HuH-7 (cell line): ENCODE data around the gene OR10A7.
"Not testable (repeated sequence)": the region's sequence is repeated elsewhere in the genome, so short reads cannot be mapped to it uniquely, and the experiment has no call there.

ENCODE experiments used
- DNase-seq: peaks from one replicate; pipeline ENCODE4 v3.0.0; 2011; ENCODE audit warnings: low spot score

The OR10A7 gene

GRCh38 chr12:55220725-55221124 lies at the start of gene OR10A7:
TSS of gene OR10A7 (plus strand) at chr12:55221025. CDS start at chr12:55221025, 0 bp downstream.
- DNase-seq, result no peak

GRCh38 chr12:55171445-55171844 lies 49.4 kb upstream of the OR10A7 start:
- no peak for DNase-seq

DNA sequence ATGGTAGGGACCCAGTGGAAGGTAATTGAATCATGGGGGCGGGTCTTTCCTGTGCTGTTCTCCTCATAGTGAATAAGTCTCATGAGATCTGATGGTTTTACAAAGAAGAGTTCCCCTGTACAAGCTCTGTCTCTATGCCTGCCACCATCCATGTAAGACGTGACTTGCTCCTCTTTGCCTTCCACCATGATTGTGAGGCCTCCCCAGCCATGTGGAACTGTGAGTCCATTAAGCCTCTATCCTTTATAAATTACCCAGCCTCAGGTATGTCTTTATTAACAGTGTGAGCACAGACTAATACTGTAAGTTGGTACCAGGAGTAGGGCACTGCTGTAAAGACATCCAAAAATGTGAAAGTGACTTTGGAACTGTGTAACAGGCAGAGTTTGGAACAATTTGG lies 49.0 kb upstream of the OR10A7 start:
- not testable (repeated sequence) for DNase-seq

DNA sequence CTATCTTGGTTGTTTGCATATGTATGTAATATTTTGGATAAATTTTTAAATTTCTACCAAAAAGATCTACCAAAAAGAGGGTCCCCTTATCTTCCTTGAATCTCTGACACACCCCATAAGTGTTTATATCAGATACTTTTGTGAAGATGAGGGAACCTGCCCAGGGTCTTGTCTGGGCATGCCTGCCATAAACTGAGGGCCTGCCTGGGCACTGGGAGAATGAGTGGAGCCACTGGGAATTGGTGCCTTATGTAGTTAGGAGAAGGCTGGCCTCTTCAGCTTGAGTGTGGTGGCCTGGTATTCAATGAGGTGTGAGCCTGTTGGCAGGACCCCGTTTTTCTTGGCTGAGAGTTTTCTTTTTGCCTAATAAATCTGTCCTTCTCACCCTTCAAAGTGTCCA lies 48.1 kb upstream of the OR10A7 start:
- no peak for DNase-seq

DNA sequence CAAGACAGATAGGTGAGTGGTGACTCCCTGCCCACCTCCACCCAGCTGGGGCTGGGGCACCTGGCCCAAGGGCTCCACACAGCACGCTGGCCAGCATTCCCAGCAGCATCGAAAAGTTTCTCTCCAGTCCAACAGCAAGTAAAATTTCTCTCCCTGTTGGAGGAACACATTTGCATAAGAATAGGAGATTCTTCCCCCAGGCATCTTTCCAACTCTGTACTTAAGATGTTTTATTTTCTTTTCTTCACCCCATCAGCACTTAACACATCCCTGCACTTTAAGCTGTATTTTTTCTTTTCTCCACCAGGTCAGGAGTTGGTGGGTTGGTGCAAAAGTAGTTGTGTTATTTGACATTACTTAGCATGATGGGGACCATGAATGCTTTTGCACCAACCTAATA lies 47.4 kb upstream of the OR10A7 start:
- no peak for DNase-seq

DNA sequence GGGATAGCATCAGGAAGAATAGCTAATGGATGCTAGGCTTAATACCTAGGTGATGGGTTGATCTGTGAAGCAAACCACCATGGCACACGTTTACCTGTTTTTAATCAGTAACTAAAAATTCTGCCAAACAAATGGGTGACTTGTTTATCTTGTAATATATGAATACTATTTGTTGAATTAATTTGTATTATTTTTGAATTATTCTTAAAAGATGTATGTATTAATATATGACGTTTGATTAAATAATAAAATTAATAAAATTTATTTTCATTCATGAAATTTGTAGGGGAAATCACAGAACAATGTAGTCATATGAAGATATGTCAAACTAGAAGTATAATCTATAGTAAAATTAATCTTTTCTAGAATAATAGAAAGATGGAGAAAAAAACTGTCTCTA lies 32.3 kb upstream of the OR10A7 start:
- DNase-seq, result no peak

- peak; percentile 26 for DNase-seq
These were observed 31.8 kb upstream of the OR10A7 start for GRCh38 chr12:55188974-55189556.

DNA sequence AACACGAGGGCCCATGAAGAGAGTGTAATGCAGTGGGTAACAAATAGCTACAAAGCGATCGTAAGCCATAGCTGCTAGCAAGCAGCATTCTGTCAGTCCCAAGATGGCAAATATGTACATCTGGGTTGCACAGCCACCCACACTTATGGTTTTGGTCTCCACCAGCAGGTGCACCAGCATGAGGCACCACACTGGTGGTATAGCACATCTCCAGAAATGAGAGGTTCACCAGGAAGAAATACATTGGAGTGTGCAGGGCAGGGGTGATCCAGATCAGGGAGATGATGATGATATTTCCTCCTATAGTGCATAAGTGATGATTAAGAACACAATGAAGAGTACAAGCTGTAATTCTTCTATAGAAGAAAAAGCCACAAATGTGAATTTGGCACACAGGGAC lies 26.4 kb upstream of the OR10A7 start:
- DNase-seq, result no peak

DNA sequence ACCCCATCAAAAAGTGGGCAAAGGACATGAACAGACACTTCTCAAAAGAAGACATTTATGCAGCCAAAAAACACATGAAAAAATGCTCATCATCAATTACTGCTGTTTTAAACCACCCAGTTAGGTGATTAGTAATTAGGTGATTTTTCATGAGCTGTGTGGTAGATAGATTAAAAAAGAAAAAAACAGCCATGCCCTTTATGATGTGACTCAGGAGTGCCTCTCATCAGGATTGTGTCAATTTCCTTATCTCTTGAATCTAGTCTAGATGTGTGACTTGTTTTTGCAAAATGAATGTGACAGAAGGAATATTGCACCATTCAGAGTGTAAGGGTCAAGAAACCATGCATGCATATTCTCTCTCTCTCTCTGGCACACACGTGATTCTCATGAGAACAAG lies 5.7 kb downstream of the OR10A7 start:
- DNase-seq, result no peak

GRCh38 chr12:55227643-55228042 lies 6.8 kb downstream of the OR10A7 start:
- DNase-seq, result no peak

DNA sequence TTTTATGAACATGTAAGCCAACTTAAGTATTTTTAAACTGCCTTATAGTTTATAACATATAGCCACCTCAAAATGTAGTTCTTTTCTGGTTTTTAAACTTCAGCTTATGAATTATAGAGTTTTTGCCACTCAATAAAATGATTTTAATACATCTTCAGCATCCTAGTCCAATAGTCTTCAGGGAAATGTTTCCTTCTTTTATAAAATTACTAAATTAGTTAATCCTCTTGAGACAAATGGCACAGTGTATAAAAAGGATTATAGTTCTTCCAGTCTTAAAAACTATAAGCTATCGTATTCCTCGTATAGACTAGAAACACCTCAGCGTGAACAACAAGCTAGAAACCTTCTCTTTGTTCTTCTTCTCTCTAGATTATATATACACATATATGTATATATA lies 23.5 kb downstream of the OR10A7 start, which contains the start of gene OR6C74:
Gene OR6C74, plus strand, starts transcription at position 301 of the 400 bp plus-strand sequence. CDS start 2,679 bp downstream, outside the sequence.
- no peak for DNase-seq

DNA sequence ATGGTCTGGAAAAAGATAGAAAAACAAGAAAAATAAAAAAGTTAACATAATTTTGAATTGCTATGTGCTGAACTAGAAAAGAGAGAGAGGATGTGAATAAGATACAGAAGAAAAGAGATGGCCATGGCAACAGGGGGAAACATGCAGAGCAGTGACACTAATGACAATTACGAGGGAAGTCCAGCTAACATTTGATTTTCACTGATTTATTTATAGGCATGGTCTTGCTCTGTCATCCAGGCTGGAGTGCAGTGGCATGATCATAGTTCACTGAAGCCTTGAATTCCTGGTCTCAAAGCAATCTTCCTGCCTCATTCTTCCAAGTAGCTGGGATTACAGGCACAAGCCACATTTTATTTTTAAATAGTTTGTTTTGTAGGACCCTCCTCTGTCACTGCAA lies 25.3 kb downstream of the OR10A7 start:
- DNase-seq, result no peak

- DNase-seq, result peak; percentile 18
These were observed 30.1 kb downstream of the OR10A7 start for GRCh38 chr12:55250944-55251343.

- DNase-seq, result no peak
These were observed 32.5 kb downstream of the OR10A7 start for GRCh38 chr12:55253281-55253680.

GRCh38 chr12:55256831-55257230 lies 36.0 kb downstream of the OR10A7 start:
- no peak for DNase-seq

DNA sequence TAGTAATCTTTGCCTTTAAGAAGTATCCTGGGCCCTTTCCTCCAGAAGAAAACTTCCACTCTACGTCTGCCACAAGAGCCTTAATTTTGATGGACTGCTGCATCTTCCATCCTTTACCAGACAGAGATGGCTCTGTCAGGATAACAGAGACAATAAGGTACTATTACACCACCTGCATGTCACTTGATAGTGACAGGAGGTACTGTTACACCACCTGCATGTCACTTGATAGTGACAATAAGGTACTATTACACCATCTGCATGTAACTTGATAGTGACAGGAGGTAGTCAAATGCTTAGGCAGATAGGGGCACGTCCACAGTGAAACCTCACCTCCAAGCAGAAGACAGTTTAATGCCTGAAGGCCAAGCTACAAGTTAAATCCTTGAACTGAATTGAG lies 37.5 kb downstream of the OR10A7 start:
- no peak for DNase-seq
